Left lobe of liver (tissue), 2 donors: ENCODE data around the gene SORCS2. TPM values are rescaled to one million over a fixed set of nuclear protein-coding genes. Genes with fewer than 3 reads are reported as not detected.
"Not testable (repeated sequence)": the region's sequence is repeated elsewhere in the genome, so short reads cannot be mapped to it uniquely, and the experiment has no call there.

Experiments used
- ATAC-seq: fragments of 200-7000 bp; cut with Tn5 transposase; one replicate; pipeline ENCODE4 v1.9.1; 2020; ENCODE audit warnings: mild to moderate bottlenecking, moderate library complexity
- DNase-seq: peaks from one replicate; pipeline ENCODE4 v3.0.0-alpha.2; 2020; ENCODE audit warnings: low spot score
- total RNA-seq: library from RNA; stranded (reverse); gene quantifications from one replicate; pipeline ENCODE4 v1.2.1, GENCODE V29; 2021
- donor health status: DM: no; HTN: no; CAD: no; lungs with moderate emphysema.
- donor health status: DM: no; HTN: yes; CAD: no.

Gene SORCS2
- total RNA-seq, 1 donor from 2014 or later = 0.35 TPM

GRCh38 chr4:7159923-7160322, 32.4 kb upstream of the SORCS2 start:
- ATAC-seq = no peak
- no peak for DNase-seq

GRCh38 chr4:7160439-7160838, 31.9 kb upstream of the SORCS2 start:
- DNase-seq (no peak), ATAC-seq (no peak)

GRCh38 chr4:7160951-7161440, 31.3 kb upstream of the SORCS2 start:
- ATAC-seq (no peak), DNase-seq (no peak)

- no peak for DNase-seq
- no peak for ATAC-seq
Observed at GRCh38 chr4:7161721-7162214, 30.6 kb upstream of the SORCS2 start.

- not testable (repeated sequence) for ATAC-seq, DNase-seq
Observed at GRCh38 chr4:7165056-7165873, 27.1 kb upstream of the SORCS2 start.

- DNase-seq (no peak), ATAC-seq (no peak)
Observed at GRCh38 chr4:7165874-7166201, 26.5 kb upstream of the SORCS2 start.

- ATAC-seq (no peak), DNase-seq (no peak)
Observed at GRCh38 chr4:7166237-7166636, 26.1 kb upstream of the SORCS2 start.

GRCh38 chr4:7166981-7167700, 25.2 kb upstream of the SORCS2 start:
- no peak for DNase-seq

GRCh38 chr4:7167706-7168105, 24.6 kb upstream of the SORCS2 start:
- DNase-seq = no peak
- peak; percentile 23 for ATAC-seq

More at GRCh38 chr4:7166981-7167700, 25.2 kb upstream of the SORCS2 start:
- ATAC-seq = peak; percentile 20

- DNase-seq = no peak
Observed at GRCh38 chr4:7168106-7168505, 24.2 kb upstream of the SORCS2 start.

GRCh38 chr4:7169134-7169533, 23.2 kb upstream of the SORCS2 start:
- DNase-seq = no peak
- ATAC-seq = no peak

More at GRCh38 chr4:7168106-7168505, 24.2 kb upstream of the SORCS2 start:
- ATAC-seq = no peak

- DNase-seq (no peak), ATAC-seq (no peak)
Observed at GRCh38 chr4:7170012-7170411, 22.3 kb upstream of the SORCS2 start.

GRCh38 chr4:7171191-7171900, 21.0 kb upstream of the SORCS2 start:
- DNase-seq (no peak), ATAC-seq (no peak)

GRCh38 chr4:7172508-7172907, 19.8 kb upstream of the SORCS2 start:
- DNase-seq = no peak
- no peak for ATAC-seq

GRCh38 chr4:7172946-7173345, 19.4 kb upstream of the SORCS2 start:
- DNase-seq (no peak), ATAC-seq (no peak)

- ATAC-seq = no peak
- no peak for DNase-seq
Observed at GRCh38 chr4:7173841-7174449, 18.4 kb upstream of the SORCS2 start.

- no peak for ATAC-seq
Observed at GRCh38 chr4:7179158-7179557, 13.2 kb upstream of the SORCS2 start.

GRCh38 chr4:7180938-7181337, 11.4 kb upstream of the SORCS2 start:
- no peak for DNase-seq
- ATAC-seq = no peak

More at GRCh38 chr4:7179158-7179557, 13.2 kb upstream of the SORCS2 start:
- DNase-seq = no peak

- ATAC-seq (no peak), DNase-seq (no peak)
Observed at GRCh38 chr4:7182616-7183015, 9.7 kb upstream of the SORCS2 start.

- DNase-seq = no peak
- ATAC-seq = no peak
Observed at GRCh38 chr4:7183161-7183560, 9.2 kb upstream of the SORCS2 start.
